Gastrocnemius medialis (tissue), 4 donors: ENCODE data around the gene HTR4. TPM values are rescaled to one million over a fixed set of nuclear protein-coding genes. Genes with fewer than 3 reads are reported as not detected.

Source experiments
- ATAC-seq, 2 donors: fragments of 150-250 bp; one replicate each; pipeline ENCODE4 v1.9.1; 2016
- DNase-seq, 2 donors: peaks; one replicate each; pipeline ENCODE4 v3.0.0-alpha.2; 2019
- H3K27ac ChIP-seq, 4 donors: fragments of 200-600 bp; sonication (generic); 1 replicate in 1 of 4; 2 replicates in 3 of 4; pipeline ENCODE4 v1.5.1; 2016 to 2018; ENCODE audit warnings: mild to moderate bottlenecking in 2 of 4, moderate library complexity in 1 of 4
- H3K27me3 ChIP-seq, 3 donors: fragments of 200-600 bp; sonication (generic) in 2 of 3; 1 replicate in 1 of 3; 2 replicates in 2 of 3; pipeline versions ENCODE4 v1.5.1 to v1.6.0; 2016 to 2019; ENCODE audit warnings: mild to moderate bottlenecking in 1 of 3, moderate library complexity in 1 of 3
- H3K36me3 ChIP-seq, 2 donors: fragments of 200-600 bp; sonication (generic) in 1 of 2; one replicate each; pipeline ENCODE4 v1.5.1; 2017 to 2018
- H3K4me1 ChIP-seq, 2 donors: fragments of 200-600 bp; sonication (generic) in 1 of 2; one replicate each; pipeline ENCODE4 v1.5.1; 2016 to 2017; ENCODE audit warnings: mild to moderate bottlenecking in 2 of 2
- H3K4me3 ChIP-seq, 4 donors: fragments of 200-600 bp; sonication (generic) in 3 of 4; 1 replicate in 1 of 4; 2 replicates in 3 of 4; pipeline ENCODE4 v1.5.1; 2016 to 2019; ENCODE audit warnings: mild to moderate bottlenecking in 2 of 4
- H3K9me3 ChIP-seq, 3 donors: fragments of 200-600 bp; sonication (generic) in 2 of 3; 1 replicate in 1 of 3; 2 replicates in 2 of 3; pipeline ENCODE4 v1.5.1; 2016 to 2019
- CTCF ChIP-seq, 5 experiments: fragments of 450-650 bp in 3 of 5; fragments of 200-600 bp in 2 of 5; sonication (generic) in 2 of 5; IDR thresholded peaks in 4 of 5; conservative IDR thresholded peaks in 1 of 5; 1 replicate in 4 of 5; 2 replicates in 1 of 5; pipeline ENCODE4 v1.5.1; 2016 to 2019; ENCODE audit warnings: antibody characterized with exemption in 5 of 5, mild to moderate bottlenecking in 3 of 5, moderate library complexity in 3 of 5
- POLR2A ChIP-seq, 2 donors: fragments of 450-650 bp; IDR thresholded peaks; one replicate each; pipeline ENCODE4 v1.6.1; 2017; ENCODE audit warnings: antibody characterized with exemption in 2 of 2, mild to moderate bottlenecking in 2 of 2, moderate library complexity in 2 of 2
- in situ Hi-C, 4 donors: fragments of 200-750 bp; cut with MboI; loops; one replicate each; pipeline versions ENCODE4 v1.15.0 to v1.8.0; 2017; ENCODE audit warnings: low sequenced_read_pairs in 4 of 4
- intact Hi-C: fragments of 100-400 bp; cut with DNase I; formaldehyde crosslinking; loops from one replicate; pipeline ENCODE4 v1.15.1; 2023; ENCODE audit warnings: low total_unique reads
- total RNA-seq, 4 donors: library from RNA; depleted of rRNA; stranded (reverse); fragments of >200 nt; gene quantifications; one replicate each; pipeline versions ENCODE4 v1.1.0 to v1.2.3, GENCODE V29; 2016

Gene HTR4
- total RNA-seq, 4 donors from 2014 or later = 0.41 to 0.51 TPM; not detected in 2

- in situ Hi-C loops = no loop called here
Measured at GRCh38 chr5:148697180-148697808, 43.0 kb upstream of the HTR4 start.

GRCh38 chr5:148696187-148697036 is 42.1 kb upstream of the HTR4 start:
- DNase-seq (no peak), ATAC-seq (no peak)
- in situ Hi-C loops = no loop called here
- TF ChIP-seq CTCF (IDR thresholded peaks at IDR 0.05 in 4 of 5, conservative IDR thresholded peaks at IDR 0.05 in 1 of 5) = no peak
- TF ChIP-seq POLR2A (IDR thresholded peaks at IDR 0.05) = no peak
- no peaks in the 10 kb centered on the region for H3K4me1 ChIP-seq
- intact Hi-C loops = no loop called here
- no peaks in the 10 kb centered on the region for H3K27me3 ChIP-seq
- no peak overlapping the region for H3K27ac ChIP-seq
- H3K36me3 ChIP-seq = no peaks in the 10 kb centered on the region
- no peaks in the 10 kb centered on the region for H3K9me3 ChIP-seq
- H3K4me3 ChIP-seq = no peak overlapping the region

More at GRCh38 chr5:148697180-148697808, 43.0 kb upstream of the HTR4 start:
- Histone ChIP-seq H3K4me1 (no peaks in the 10 kb centered on the region), H3K36me3 (no peaks in the 10 kb centered on the region), H3K4me3 (no peak overlapping the region), H3K27me3 (no peaks in the 10 kb centered on the region), H3K27ac (no peak overlapping the region), H3K9me3 (no peaks in the 10 kb centered on the region)
- no peak for ATAC-seq
- DNase-seq = no peak
- intact Hi-C loops = no loop called here
- no peak for TF ChIP-seq POLR2A (IDR thresholded peaks at IDR 0.05)
- no peak for TF ChIP-seq CTCF (IDR thresholded peaks at IDR 0.05 in 4 of 5, conservative IDR thresholded peaks at IDR 0.05 in 1 of 5)

GRCh38 chr5:148690945-148691344 is 36.6 kb upstream of the HTR4 start:
- no peak overlapping the region for H3K4me3 ChIP-seq
- DNase-seq (no peak), ATAC-seq (no peak)
- no peaks in the 10 kb centered on the region for H3K9me3 ChIP-seq
- intact Hi-C loops = no loop called here
- H3K27me3 ChIP-seq = no peaks in the 10 kb centered on the region
- in situ Hi-C loops = no loop called here
- H3K36me3 ChIP-seq = no peaks in the 10 kb centered on the region
- H3K4me1 ChIP-seq = no peaks in the 10 kb centered on the region
- H3K27ac ChIP-seq = no peak overlapping the region
- TF ChIP-seq POLR2A (IDR thresholded peaks at IDR 0.05) = no peak
- TF ChIP-seq CTCF (IDR thresholded peaks at IDR 0.05 in 4 of 5, conservative IDR thresholded peaks at IDR 0.05 in 1 of 5) = no peak

GRCh38 chr5:148688787-148689186 is 34.5 kb upstream of the HTR4 start:
- H3K4me1 ChIP-seq = no peaks in the 10 kb centered on the region
- no peaks in the 10 kb centered on the region for H3K9me3 ChIP-seq
- no peaks in the 10 kb centered on the region for H3K27me3 ChIP-seq
- H3K4me3 ChIP-seq = no peak overlapping the region
- in situ Hi-C loops (no loop called here), intact Hi-C loops (no loop called here)
- no peak for TF ChIP-seq CTCF (IDR thresholded peaks at IDR 0.05 in 4 of 5, conservative IDR thresholded peaks at IDR 0.05 in 1 of 5)
- no peak for TF ChIP-seq POLR2A (IDR thresholded peaks at IDR 0.05)
- no peak for DNase-seq
- H3K36me3 ChIP-seq = no peaks in the 10 kb centered on the region
- H3K27ac ChIP-seq = no peak overlapping the region
- no peak for ATAC-seq
